CD4-positive, CD25-positive, alpha-beta regulatory T cell (primary cell): ENCODE measurements around the gene SRRM3. TPM values are rescaled to one million over a fixed set of nuclear protein-coding genes. Genes with fewer than 3 reads are reported as not detected.
A peak's percentile ranks its signal among the peaks of the same experiment; 100 is the strongest.
"Not testable (repeated sequence)": the region's sequence is repeated elsewhere in the genome, so short reads cannot be mapped to it uniquely, and the experiment has no call there.

Experiments
- ATAC-seq, 2 donors: fragments of 150-1000 bp; cut with Tn5 transposase; one replicate each; pipeline ENCODE4 v1.10.0; 2021; ENCODE audit warnings: low read depth in 2 of 2, moderate number of reproducible peaks in 2 of 2, moderate library complexity in 1 of 2
- DNase-seq, 3 donors: peaks; one replicate each; pipeline versions ENCODE4 v3.0.0 to v3.0.0-alpha.2; 2012 to 2022; ENCODE audit warnings: mixed read lengths in 1 of 3
- H3K27ac ChIP-seq: one replicate; pipeline ENCODE4 v1.7.0; 2013; ENCODE audit warnings: mild to moderate bottlenecking, low read length; ENCODE audit not compliant: insufficient read depth, poor library complexity, severe bottlenecking
- H3K27me3 ChIP-seq: one replicate; pipeline ENCODE4 v1.7.0; 2013; ENCODE audit warnings: low read length; ENCODE audit not compliant: control insufficient read depth, insufficient read depth
- H3K36me3 ChIP-seq: one replicate; pipeline ENCODE4 v1.7.0; 2013; ENCODE audit warnings: mild to moderate bottlenecking, low read length, moderate library complexity; ENCODE audit not compliant: control insufficient read depth, insufficient read depth
- H3K4me1 ChIP-seq: 2 replicates; pipeline ENCODE4 v1.7.0; 2013; ENCODE audit warnings: mild to moderate bottlenecking, low read length; ENCODE audit not compliant: insufficient read depth, control insufficient read depth, poor library complexity, severe bottlenecking
- H3K4me3 ChIP-seq: one replicate; pipeline ENCODE4 v1.7.0; 2013; ENCODE audit warnings: low read depth, mild to moderate bottlenecking, low read length, moderate library complexity
- H3K9me3 ChIP-seq, 2 experiments: 1 replicate in 1 of 2; 2 replicates in 1 of 2; pipeline ENCODE4 v1.7.0; 2013; ENCODE audit warnings: low read length in 2 of 2, mild to moderate bottlenecking in 1 of 2, moderate library complexity in 1 of 2; ENCODE audit not compliant: control insufficient read depth in 2 of 2
- H3K27ac Mint-ChIP-seq, 3 donors: one replicate each; pipeline ENCODE4 v1.8.0; 2020 to 2022; ENCODE audit warnings: mild to moderate bottlenecking in 3 of 3, mixed read lengths in 3 of 3, moderate library complexity in 2 of 3
- H3K27me3 Mint-ChIP-seq: one replicate; pipeline ENCODE4 v1.8.0; 2022; ENCODE audit warnings: mild to moderate bottlenecking, mixed read lengths
- H3K36me3 Mint-ChIP-seq: one replicate; pipeline ENCODE4 v1.8.0; 2020; ENCODE audit warnings: mixed read lengths
- H3K4me1 Mint-ChIP-seq, 4 donors: one replicate each; pipeline ENCODE4 v1.8.0; 2020 to 2022; ENCODE audit warnings: mixed read lengths in 4 of 4, mild to moderate bottlenecking in 1 of 4
- H3K4me3 Mint-ChIP-seq, 4 donors: one replicate each; pipeline ENCODE4 v1.8.0; 2020 to 2022; ENCODE audit warnings: mild to moderate bottlenecking in 4 of 4, mixed read lengths in 4 of 4, moderate library complexity in 3 of 4
- H3K9me3 Mint-ChIP-seq, 7 donors: one replicate each; pipeline ENCODE4 v1.8.0; 2020 to 2022; ENCODE audit warnings: mixed read lengths in 7 of 7, mild to moderate bottlenecking in 3 of 7, moderate library complexity in 2 of 7
- polyA plus RNA-seq, 4 donors: library from polyadenylated mRNA; unstranded; fragments of 300-500 nt; fragmentation: Illumina TruSeq; gene quantifications; one replicate each; pipeline ENCODE4 v1.2.3, GENCODE V29; 2021
- total RNA-seq: library from RNA; stranded (reverse); gene quantifications from one replicate; pipeline ENCODE4 v1.2.3, GENCODE V29; 2022

Gene SRRM3
- total and polyA plus RNA-seq, 5 donors from 2014 or later = not detected

DNA sequence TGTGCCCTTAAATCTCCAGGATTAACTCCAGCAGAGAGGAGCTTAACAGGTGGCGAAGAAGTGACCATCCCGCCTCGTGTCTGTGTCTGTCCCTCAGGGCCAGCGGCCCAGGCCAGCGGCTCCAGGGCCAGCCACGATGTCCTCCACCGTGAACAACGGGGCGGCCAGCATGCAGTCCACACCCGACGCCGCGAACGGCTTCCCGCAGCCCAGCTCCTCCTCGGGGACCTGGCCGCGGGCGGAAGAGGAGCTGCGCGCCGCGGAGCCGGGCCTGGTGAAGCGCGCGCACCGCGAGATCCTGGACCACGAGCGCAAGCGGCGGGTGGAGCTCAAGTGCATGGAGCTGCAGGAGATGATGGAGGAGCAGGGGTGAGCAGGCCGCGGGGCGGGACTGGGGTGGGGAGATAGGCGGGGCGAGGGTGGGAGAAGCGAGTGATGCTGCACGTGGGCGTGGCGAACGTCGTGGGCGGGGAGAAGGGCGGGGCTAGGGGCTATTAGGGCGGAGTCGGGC is 33.3 kb downstream of the SRRM3 start:
- H3K4me3 Mint-ChIP-seq = peak overlapping the region in 3 of 4 donors; percentile 37 to 75 (median 58)
- Histone ChIP-seq H3K4me1 (peaks cover 5% of the 10 kb centered on the region), H3K27ac (no peak overlapping the region), H3K9me3 (no peaks in the 10 kb centered on the region), H3K27me3 (no peaks in the 10 kb centered on the region), H3K4me3 (no peak overlapping the region), H3K36me3 (no peaks in the 10 kb centered on the region)
- ATAC-seq = peak; percentile 59 to 66
- peak; percentile 36 to 80 (median 38) for DNase-seq
- H3K27ac Mint-ChIP-seq = no peak overlapping the region
- H3K4me1 Mint-ChIP-seq = peaks cover 0 to 8% (median 0%) of the 10 kb centered on the region in 4 donors
- H3K27me3 Mint-ChIP-seq = peaks cover 31% of the 10 kb centered on the region
- no peaks in the 10 kb centered on the region for H3K36me3 Mint-ChIP-seq
- peaks cover 0 to 2% (median 1%) of the 10 kb centered on the region in 7 donors for H3K9me3 Mint-ChIP-seq

DNA sequence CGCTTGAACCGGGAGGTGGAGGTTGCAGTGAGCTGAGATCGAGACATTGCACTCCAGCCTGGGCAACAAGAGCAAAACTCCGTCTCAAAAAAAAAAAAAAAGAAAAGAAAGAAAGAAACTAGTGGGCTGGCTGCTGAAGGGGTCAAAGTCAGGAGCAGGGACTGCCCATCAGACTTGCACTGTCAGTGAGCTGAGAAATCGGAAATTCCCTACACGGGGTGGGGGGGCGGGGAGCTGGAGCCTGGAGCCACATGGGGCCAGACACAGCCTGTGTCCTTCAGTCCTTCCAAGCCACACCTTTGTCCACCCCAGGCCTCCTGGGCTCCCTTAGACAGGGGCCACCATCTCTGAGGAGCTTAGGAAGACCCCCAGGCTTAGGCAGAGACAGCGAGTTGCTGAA is 34.5 kb downstream of the SRRM3 start:
- Mint-ChIP-seq H3K9me3 (peaks cover 0 to 2% (median 0%) of the 10 kb centered on the region in 7 donors), H3K4me1 (peaks cover 0 to 8% (median 0%) of the 10 kb centered on the region in 4 donors)

DNA sequence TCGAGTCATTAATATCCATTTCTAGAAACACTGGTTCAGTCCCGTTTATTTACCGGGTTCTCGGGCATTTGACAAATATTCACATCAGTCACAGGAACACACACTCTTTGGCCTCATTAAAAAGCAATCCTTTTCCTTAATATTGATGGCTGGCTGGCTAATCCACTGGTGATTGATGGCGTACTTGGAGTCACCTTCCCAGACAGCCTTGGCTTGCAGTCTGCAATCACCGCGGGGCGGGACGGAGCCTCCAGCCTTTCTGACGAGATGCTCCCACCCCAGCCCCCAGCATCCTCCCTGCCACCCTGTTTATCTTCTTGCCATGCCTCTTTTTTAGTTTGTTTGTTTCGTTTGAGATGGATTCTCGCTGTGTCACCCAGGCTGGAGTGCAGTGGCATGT is 36.6 kb downstream of the SRRM3 start:
- Mint-ChIP-seq H3K36me3 (no peaks in the 10 kb centered on the region), H3K4me1 (peaks cover 0 to 6% (median 0%) of the 10 kb centered on the region in 4 donors), H3K27me3 (peaks cover 21% of the 10 kb centered on the region), H3K4me3 (no peak overlapping the region), H3K27ac (no peak overlapping the region), H3K9me3 (peaks cover 0 to 2% (median 0%) of the 10 kb centered on the region in 7 donors)
- Histone ChIP-seq H3K4me1 (peaks cover 5% of the 10 kb centered on the region), H3K27ac (no peak overlapping the region), H3K36me3 (no peaks in the 10 kb centered on the region), H3K27me3 (no peaks in the 10 kb centered on the region), H3K4me3 (no peak overlapping the region), H3K9me3 (no peaks in the 10 kb centered on the region)
- DNase-seq = no peak
- no peak for ATAC-seq

More for the DNA sequence above, 34.5 kb downstream of the SRRM3 start:
- Mint-ChIP-seq H3K4me3 (no peak overlapping the region), H3K27me3 (peaks cover 25% of the 10 kb centered on the region), H3K27ac (no peak overlapping the region), H3K36me3 (no peaks in the 10 kb centered on the region)
- no peak for ATAC-seq
- DNase-seq = no peak
- no peak overlapping the region for H3K4me3 ChIP-seq
- no peaks in the 10 kb centered on the region for H3K36me3 ChIP-seq
- peaks cover 5% of the 10 kb centered on the region for H3K4me1 ChIP-seq
- no peaks in the 10 kb centered on the region for H3K9me3 ChIP-seq
- no peak overlapping the region for H3K27ac ChIP-seq
- H3K27me3 ChIP-seq = no peaks in the 10 kb centered on the region

DNA sequence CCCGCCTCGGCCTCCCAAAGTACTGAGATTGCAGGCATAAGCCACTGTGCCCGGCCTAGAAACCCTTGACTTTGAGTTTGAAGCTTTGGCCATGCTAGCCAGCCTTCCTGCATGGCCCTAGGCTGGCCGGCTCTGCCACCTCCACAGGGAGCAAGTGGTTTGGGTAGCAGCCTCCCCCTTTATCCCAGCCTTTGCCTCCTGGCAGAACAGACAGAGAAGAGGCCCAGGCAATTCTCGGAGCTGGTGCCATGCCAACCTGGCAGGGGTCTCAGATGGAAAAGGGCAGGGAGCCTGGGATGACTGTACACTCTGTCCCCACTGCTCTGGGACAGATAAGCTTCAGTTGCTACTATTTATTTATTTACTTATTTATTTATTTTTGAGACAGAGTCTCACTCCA is 39.4 kb downstream of the SRRM3 start:
- DNase-seq (no peak), ATAC-seq (no peak)
- Mint-ChIP-seq H3K27me3 (peaks cover 9% of the 10 kb centered on the region), H3K4me1 (no peaks in the 10 kb centered on the region), H3K4me3 (no peak overlapping the region), H3K27ac (no peak overlapping the region), H3K9me3 (no peaks in the 10 kb centered on the region), H3K36me3 (no peaks in the 10 kb centered on the region)
- H3K9me3 ChIP-seq = no peaks in the 10 kb centered on the region
- no peaks in the 10 kb centered on the region for H3K27me3 ChIP-seq
- H3K4me3 ChIP-seq = no peak overlapping the region
- no peaks in the 10 kb centered on the region for H3K4me1 ChIP-seq
- no peaks in the 10 kb centered on the region for H3K36me3 ChIP-seq
- no peak overlapping the region for H3K27ac ChIP-seq

DNA sequence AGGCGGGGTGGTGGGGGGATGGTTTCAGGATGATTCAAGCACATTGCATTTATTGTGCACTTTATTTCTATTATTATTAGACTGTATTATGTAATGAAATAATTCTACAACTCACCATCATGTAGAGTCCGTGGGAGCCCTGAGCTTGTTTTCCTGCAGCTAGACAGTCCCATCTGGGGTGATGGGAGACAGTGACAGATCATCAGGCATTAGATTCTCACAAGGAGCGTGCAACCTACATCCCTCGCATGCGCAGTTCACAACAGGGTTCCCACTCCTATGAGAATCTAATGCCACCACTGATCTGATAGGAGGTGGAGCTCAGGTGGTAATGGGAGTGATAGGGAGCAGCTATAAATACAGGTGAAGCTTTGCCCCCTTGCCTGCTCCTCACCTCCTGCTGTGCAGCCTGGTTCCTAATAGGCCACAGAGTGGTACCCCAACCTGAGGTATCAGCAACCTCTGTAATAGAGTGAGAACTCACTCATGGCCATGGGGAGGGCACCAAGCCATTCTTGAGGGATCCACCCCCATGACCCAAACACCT is 40.9 kb downstream of the SRRM3 start:
- H3K9me3 Mint-ChIP-seq, H3K4me3 Mint-ChIP-seq, ATAC-seq, H3K4me3 ChIP-seq, H3K27me3 ChIP-seq, H3K4me1 Mint-ChIP-seq, H3K9me3 ChIP-seq, DNase-seq, H3K27ac Mint-ChIP-seq, H3K36me3 Mint-ChIP-seq, H3K4me1 ChIP-seq, H3K27me3 Mint-ChIP-seq, H3K36me3 ChIP-seq, H3K27ac ChIP-seq: not testable (repeated sequence)

DNA sequence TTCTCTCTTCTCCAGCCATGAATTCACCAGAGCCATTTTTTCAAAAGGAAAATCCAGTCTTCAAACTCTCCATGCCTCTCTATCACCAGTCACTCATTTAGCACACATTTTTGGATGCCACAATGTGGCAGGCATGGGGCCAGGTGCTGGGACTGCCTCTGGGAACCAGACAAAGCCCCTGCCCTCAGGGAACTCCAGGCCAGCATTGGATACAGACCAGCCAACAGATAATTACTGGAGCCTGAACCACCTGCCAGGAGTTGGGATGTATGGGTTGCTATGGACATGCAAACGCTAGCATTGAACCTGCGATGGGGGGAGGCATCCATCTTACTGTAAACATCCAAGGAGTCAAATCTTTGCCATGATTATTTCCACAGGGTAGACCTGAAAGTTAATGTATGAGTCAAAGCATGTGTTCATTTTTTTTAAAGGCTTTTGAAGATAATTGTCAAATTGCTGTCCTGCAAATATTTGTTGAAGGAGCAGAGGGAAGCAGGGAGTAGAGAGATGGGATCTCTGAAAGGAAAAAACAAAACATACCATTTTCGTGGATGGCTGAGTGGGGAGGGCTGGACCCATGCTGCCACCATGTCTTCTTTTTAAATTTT is 43.2 kb downstream of the SRRM3 start:
- Histone ChIP-seq H3K9me3 (no peaks in the 10 kb centered on the region), H3K4me1 (no peaks in the 10 kb centered on the region), H3K27me3 (no peaks in the 10 kb centered on the region), H3K4me3 (no peak overlapping the region), H3K27ac (no peak overlapping the region), H3K36me3 (no peaks in the 10 kb centered on the region)
- no peak for DNase-seq
- Mint-ChIP-seq H3K27ac (no peak overlapping the region), H3K4me1 (no peaks in the 10 kb centered on the region), H3K36me3 (no peaks in the 10 kb centered on the region), H3K9me3 (no peaks in the 10 kb centered on the region), H3K27me3 (peaks cover 9% of the 10 kb centered on the region), H3K4me3 (no peak overlapping the region)
- no peak for ATAC-seq

DNA sequence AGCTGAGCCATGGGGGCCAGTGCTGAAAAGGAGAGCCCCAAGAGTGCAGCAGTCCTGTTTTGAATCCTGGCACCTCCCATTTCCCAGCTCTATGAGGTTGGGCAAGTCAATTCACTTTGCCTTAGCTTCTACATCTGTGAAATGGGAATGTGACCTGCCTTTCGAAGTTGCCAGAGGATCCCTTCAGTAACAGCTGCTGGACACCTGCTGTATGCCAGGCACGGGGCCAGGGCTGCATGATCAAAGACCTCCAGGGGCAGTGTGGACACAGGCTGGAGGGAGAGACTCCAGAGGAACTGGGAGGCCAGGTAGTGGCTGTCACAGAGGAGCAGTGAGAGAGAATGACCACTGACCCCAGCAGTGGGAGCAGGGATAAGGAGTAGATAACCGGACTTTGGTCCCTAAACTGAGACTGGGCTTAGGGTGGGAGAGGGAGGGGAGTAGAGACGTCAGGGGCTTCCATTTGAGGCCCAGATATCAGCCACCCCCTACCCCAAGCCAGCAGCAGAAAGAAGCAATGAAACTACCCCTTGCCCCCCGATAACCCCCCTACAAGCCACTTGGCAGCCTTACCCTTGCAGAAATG is 45.2 kb downstream of the SRRM3 start:
- Histone ChIP-seq H3K4me1 (no peaks in the 10 kb centered on the region), H3K9me3 (no peaks in the 10 kb centered on the region), H3K27me3 (no peaks in the 10 kb centered on the region), H3K27ac (no peak overlapping the region), H3K36me3 (no peaks in the 10 kb centered on the region), H3K4me3 (no peak overlapping the region)
- ATAC-seq (no peak), DNase-seq (no peak)
- H3K36me3 Mint-ChIP-seq = no peaks in the 10 kb centered on the region
- H3K4me1 Mint-ChIP-seq = no peaks in the 10 kb centered on the region
- peaks cover 6% of the 10 kb centered on the region for H3K27me3 Mint-ChIP-seq
- no peak overlapping the region for H3K4me3 Mint-ChIP-seq
- no peak overlapping the region for H3K27ac Mint-ChIP-seq
- H3K9me3 Mint-ChIP-seq = no peaks in the 10 kb centered on the region

DNA sequence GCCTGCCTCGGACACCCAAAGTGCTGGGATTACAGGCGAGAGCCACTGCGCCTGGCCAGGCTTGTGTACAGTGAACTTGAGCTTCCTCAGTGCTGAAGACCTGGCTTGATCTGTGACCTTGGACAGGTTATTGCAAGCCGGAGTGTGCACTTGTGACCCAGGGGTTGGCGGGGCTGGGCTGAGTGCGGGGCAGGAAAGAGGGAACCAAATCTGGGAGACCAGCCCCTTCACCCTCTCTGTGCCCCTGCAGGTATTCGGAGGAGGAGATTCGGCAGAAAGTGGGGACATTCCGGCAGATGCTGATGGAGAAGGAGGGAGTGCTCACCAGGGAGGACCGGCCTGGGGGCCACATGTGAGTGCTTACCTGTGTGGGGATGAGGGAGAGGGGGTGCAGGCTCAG is 46.2 kb downstream of the SRRM3 start:
- H3K27me3 ChIP-seq = no peaks in the 10 kb centered on the region
- ATAC-seq = no peak
- Mint-ChIP-seq H3K36me3 (no peaks in the 10 kb centered on the region), H3K9me3 (no peaks in the 10 kb centered on the region), H3K27me3 (peaks cover 4% of the 10 kb centered on the region), H3K4me1 (no peaks in the 10 kb centered on the region), H3K27ac (no peak overlapping the region), H3K4me3 (no peak overlapping the region)
- H3K9me3 ChIP-seq = no peaks in the 10 kb centered on the region
- no peaks in the 10 kb centered on the region for H3K4me1 ChIP-seq
- no peaks in the 10 kb centered on the region for H3K36me3 ChIP-seq
- no peak for DNase-seq
- H3K27ac ChIP-seq = no peak overlapping the region
- no peak overlapping the region for H3K4me3 ChIP-seq
